ENCODE data around the gene USP33.
"Not testable (repeated sequence)": the region's sequence is repeated elsewhere in the genome, so short reads cannot be mapped to it uniquely, and the experiment has no call there.

USP33 gene

DNA sequence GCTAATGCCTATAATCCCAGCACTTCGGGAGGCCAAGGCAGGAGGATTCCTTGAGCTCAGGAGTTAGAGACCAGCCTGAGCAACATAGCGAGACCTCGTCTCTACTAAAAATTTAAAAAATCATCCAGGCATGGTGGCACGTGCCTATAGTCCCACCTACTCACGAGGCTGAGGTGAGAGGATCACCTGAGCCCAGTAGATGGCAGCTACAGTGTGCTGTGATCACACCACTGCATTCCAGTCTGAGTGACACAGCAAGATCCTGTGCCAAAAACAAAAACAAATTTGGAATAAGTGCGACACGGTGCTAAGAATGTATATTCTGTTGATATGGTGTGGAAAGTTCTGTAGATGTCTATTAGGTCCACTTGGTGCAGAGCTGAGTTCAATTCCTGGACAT, 15.1 kb downstream of the USP33 start:
- in situ Hi-C loops (cut with MboI; ENCODE audit: low pct_unique_long_range_greater_than_20kb, low sequenced_read_pairs) = no loop called here
- no peak for DNase-seq

GRCh38 chr1:77742011-77742555, 17.6 kb downstream of the USP33 start:
- in situ Hi-C loops (cut with MboI; ENCODE audit: low pct_unique_long_range_greater_than_20kb, low sequenced_read_pairs) = no loop called here
- no peak for DNase-seq

- no peak for DNase-seq
- in situ Hi-C loops (cut with MboI; ENCODE audit: low pct_unique_long_range_greater_than_20kb, low sequenced_read_pairs) = no loop called here
Measured at GRCh38 chr1:77741316-77741715, 18.3 kb downstream of the USP33 start.

- peak; percentile 51 for DNase-seq
- in situ Hi-C loops (cut with MboI; ENCODE audit: low pct_unique_long_range_greater_than_20kb, low sequenced_read_pairs) = no loop called here
Measured at GRCh38 chr1:77739235-77739634, 20.4 kb downstream of the USP33 start.

DNA sequence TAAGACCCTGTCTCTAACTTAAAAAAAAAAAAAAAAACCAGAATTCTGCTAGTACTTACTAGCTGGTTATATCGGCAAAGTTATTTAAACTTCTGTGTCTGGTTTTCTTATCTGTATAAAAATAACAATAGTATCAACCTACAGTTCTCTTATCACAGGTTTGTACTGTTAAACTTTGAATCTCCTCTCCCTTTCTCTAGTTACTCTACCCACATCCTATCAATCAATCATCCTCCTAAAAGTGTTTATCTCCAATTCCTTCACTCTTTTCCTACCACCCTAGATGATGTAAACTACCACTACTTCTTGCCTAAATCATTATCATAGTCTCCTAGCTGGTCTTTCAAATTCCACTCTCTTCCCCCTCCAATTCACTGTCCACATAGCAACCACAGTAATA, 27.6 kb downstream of the USP33 start:
- in situ Hi-C loops (cut with MboI; ENCODE audit: low pct_unique_long_range_greater_than_20kb, low sequenced_read_pairs) = no loop called here
- no peak for DNase-seq

- in situ Hi-C loops (cut with MboI; ENCODE audit: low pct_unique_long_range_greater_than_20kb, low sequenced_read_pairs) = no loop called here
- DNase-seq = no peak
Measured at GRCh38 chr1:77725706-77726105, 33.9 kb downstream of the USP33 start.

DNA sequence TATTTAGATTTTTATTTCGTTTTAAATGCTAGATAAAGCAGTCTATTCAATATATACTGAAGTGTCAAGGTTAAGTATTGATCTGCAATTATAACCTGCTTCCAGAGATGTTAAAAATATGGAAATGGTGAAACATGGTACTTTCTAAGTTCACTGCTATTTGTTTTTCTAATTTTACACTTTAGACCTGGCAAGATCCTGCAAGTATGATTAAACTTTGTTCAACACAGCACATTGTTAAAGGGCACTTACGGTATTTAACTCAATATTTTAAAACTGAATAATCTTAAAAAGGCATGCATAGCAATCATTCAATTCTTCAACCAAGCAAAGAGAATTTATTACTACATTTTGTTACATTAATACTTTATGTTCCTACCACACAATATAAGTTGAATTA, 41.5 kb downstream of the USP33 start:
- DNase-seq = no peak
- in situ Hi-C loops (cut with MboI; ENCODE audit: low pct_unique_long_range_greater_than_20kb, low sequenced_read_pairs) = no loop called here

DNA sequence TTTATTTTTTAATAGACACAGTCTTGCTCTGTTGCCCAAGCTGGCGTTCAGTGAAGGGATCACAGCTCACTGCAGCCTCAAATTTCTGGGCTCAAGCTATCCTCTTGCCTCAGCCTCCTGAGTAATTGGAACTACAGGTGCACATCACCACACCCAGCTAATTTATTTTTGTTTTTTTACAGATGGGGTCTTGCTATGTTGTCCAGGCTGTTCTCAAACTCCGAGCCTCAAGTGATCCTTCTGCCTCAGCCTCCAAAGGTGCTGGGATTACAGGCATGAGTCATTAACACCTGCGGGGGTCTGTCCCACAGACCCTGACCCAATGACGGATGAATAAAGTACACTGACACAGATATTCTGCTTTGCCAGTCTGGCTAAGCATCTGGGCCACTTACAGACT, 43.6 kb downstream of the USP33 start:
- in situ Hi-C loops (cut with MboI; ENCODE audit: low pct_unique_long_range_greater_than_20kb, low sequenced_read_pairs) = no loop called here
- DNase-seq = no peak

- in situ Hi-C loops (cut with MboI; ENCODE audit: low pct_unique_long_range_greater_than_20kb, low sequenced_read_pairs) = no loop called here
- DNase-seq = no peak
Measured at GRCh38 chr1:77709727-77710126, 49.9 kb downstream of the USP33 start.

DNA sequence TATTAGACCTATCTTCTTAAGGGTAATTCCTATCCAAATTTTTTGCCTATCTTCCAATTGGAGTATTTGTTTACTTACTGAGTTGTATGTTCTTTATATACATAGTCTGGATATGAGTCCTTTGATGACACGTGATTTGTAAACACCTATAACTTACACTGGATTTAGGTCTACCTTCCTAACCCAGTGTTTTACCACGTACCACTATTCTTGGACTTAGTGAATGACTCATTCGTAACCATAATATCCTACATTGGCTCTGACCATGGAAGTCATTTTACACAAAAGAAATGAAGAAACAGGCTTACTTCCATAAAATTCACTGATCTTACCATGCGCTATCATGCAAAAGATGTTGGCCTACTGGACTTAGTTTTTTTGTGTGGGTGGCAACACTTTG, 53.3 kb downstream of the USP33 start:
- no peak for DNase-seq
- in situ Hi-C loops (cut with MboI; ENCODE audit: low pct_unique_long_range_greater_than_20kb, low sequenced_read_pairs) = no loop called here

GRCh38 chr1:77704736-77705135, 54.9 kb downstream of the USP33 start:
- DNase-seq = no peak
- in situ Hi-C loops (cut with MboI; ENCODE audit: low pct_unique_long_range_greater_than_20kb, low sequenced_read_pairs) = no loop called here

GRCh38 chr1:77699673-77700072, 60.0 kb downstream of the USP33 start:
- DNase-seq; in situ Hi-C loops (cut with MboI; ENCODE audit: low pct_unique_long_range_greater_than_20kb, low sequenced_read_pairs): not testable (repeated sequence)

- DNase-seq = no peak
- in situ Hi-C loops (cut with MboI; ENCODE audit: low pct_unique_long_range_greater_than_20kb, low sequenced_read_pairs) = no loop called here
Measured at GRCh38 chr1:77697441-77697840, 62.2 kb downstream of the USP33 start.

DNA sequence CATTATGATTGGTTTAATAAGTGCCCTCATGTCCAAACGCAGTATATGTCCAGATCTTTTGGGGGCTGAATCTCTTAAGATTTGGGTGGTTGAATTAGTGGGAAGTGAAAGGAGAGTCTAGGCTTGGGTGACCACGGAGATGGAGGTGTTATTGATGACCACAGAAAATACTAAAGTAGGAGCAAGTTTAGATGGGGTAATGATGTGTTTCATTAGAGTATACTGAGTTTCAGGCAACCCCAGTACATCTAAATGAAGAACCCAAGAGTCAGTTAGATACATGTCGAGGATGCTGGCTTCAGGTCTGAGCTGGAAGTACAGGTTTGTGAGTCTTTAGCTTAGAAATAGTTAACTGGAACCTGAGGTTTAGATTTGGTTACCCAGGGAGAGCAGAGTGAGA, 70.7 kb downstream of the USP33 start:
- in situ Hi-C loops (cut with MboI; ENCODE audit: low pct_unique_long_range_greater_than_20kb, low sequenced_read_pairs) = no loop called here
- no peak for DNase-seq

GRCh38 chr1:77687519-77687906, 72.1 kb downstream of the USP33 start:
- in situ Hi-C loops (cut with MboI; ENCODE audit: low pct_unique_long_range_greater_than_20kb, low sequenced_read_pairs) = no loop called here
- DNase-seq = no peak

GRCh38 chr1:77686796-77687518, 72.7 kb downstream of the USP33 start:
- no peak for DNase-seq
- in situ Hi-C loops (cut with MboI; ENCODE audit: low pct_unique_long_range_greater_than_20kb, low sequenced_read_pairs) = no loop called here

- in situ Hi-C loops (cut with MboI; ENCODE audit: low pct_unique_long_range_greater_than_20kb, low sequenced_read_pairs) = no loop called here
- peak; percentile 96 for DNase-seq
Measured at GRCh38 chr1:77683160-77684148, 76.2 kb downstream of the USP33 start.

DNA sequence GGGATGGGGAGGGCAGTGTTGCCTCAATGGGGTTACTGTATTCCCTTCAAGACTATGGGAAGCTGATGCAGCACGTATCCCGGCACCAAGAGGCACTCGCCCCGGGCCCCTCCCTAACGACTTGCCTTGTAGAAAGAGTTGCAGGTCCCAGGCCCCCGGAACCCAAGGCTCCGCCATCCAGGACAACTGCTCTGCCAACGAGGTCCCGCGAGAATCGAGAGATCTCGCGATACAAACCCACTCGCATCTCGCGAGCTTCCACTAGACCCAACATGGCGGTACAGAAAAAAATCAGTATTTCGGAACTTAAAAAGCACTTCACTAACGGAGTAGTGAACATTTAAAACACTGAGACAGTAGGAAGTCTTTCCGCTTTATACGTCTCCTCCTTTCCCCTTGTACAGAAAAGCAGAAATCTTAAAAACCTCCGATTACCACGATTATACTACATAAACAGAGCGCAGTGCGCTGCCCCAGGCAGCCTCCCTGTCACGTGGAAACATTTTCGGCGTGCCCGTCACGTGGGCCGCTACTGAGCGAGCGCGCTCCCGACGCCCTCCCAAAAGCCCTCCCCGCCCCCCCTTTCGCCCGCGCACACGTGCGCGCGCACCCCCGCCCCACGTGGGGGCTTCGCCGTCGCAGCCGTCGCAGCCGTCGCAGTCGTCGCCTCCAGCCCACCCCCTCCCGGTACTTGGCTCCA, 77.0 kb downstream of the USP33 start, which contains the start of gene ZZZ3:
Gene ZZZ3 (minus strand): TSS at position 199 of the 700 bp plus-strand sequence. CDS start 49,304 bp downstream, outside the sequence.
- in situ Hi-C loops (cut with MboI; ENCODE audit: low pct_unique_long_range_greater_than_20kb, low sequenced_read_pairs) = no loop called here
- DNase-seq = peak; percentile 94

GRCh38 chr1:77680173-77680572, 79.5 kb downstream of the USP33 start:
- DNase-seq = peak; percentile 24
- in situ Hi-C loops (cut with MboI; ENCODE audit: low pct_unique_long_range_greater_than_20kb, low sequenced_read_pairs) = no loop called here
